Suppressor macrophage treated with lipopolysaccharide for 1 hour (primary cell): ENCODE measurements around the gene WNT2B.

Source experiments
- DNase-seq, 3 donors: peaks; one replicate each; pipeline ENCODE4 v3.0.0-alpha.2; 2020 to 2022

Gene WNT2B

GRCh38 chr1:112505400-112505785 is 3.4 kb upstream of the WNT2B start:
- no peak for DNase-seq

- DNase-seq = no peak
Observed at GRCh38 chr1:112505878-112506277, 2.9 kb upstream of the WNT2B start.

- no peak for DNase-seq
Observed at GRCh38 chr1:112506306-112506705, 2.5 kb upstream of the WNT2B start.

GRCh38 chr1:112506731-112507130 is 2.0 kb upstream of the WNT2B start:
- no peak for DNase-seq

- DNase-seq = no peak
Observed at GRCh38 chr1:112507336-112507735, 1.4 kb upstream of the WNT2B start.

GRCh38 chr1:112507921-112508277 is 866 bp upstream of the WNT2B start:
- peak; percentile 25 to 53 (median 29) for DNase-seq

- peak; percentile 17 to 43 (median 18) for DNase-seq
Observed at GRCh38 chr1:112509005-112509659, 367 bp downstream of the WNT2B start.

- peak in 1 of 3 donors; percentile 6 for DNase-seq
Observed at GRCh38 chr1:112509660-112510178, 954 bp downstream of the WNT2B start.

GRCh38 chr1:112510340-112510739 is 1.6 kb downstream of the WNT2B start:
- DNase-seq = no peak

- DNase-seq = no peak
Observed at GRCh38 chr1:112511897-112512296, 3.1 kb downstream of the WNT2B start.

- no peak for DNase-seq
Observed at GRCh38 chr1:112513112-112513870, 4.5 kb downstream of the WNT2B start.

GRCh38 chr1:112514901-112515300 is 6.1 kb downstream of the WNT2B start:
- DNase-seq = peak in 2 of 3 donors; percentile 18 to 37

- no peak for DNase-seq
Observed at GRCh38 chr1:112515311-112516009, 6.7 kb downstream of the WNT2B start.

- DNase-seq = no peak
Observed at GRCh38 chr1:112516141-112516540, 7.4 kb downstream of the WNT2B start.

- DNase-seq = no peak
Observed at GRCh38 chr1:112517231-112517630, 8.5 kb downstream of the WNT2B start.

GRCh38 chr1:112517646-112518045 is 8.9 kb downstream of the WNT2B start:
- DNase-seq = no peak

GRCh38 chr1:112518186-112518585 is 9.4 kb downstream of the WNT2B start:
- DNase-seq = no peak

GRCh38 chr1:112520166-112520565 is 11.4 kb downstream of the WNT2B start:
- DNase-seq = no peak

- no peak for DNase-seq
Observed at GRCh38 chr1:112522621-112523020, 13.9 kb downstream of the WNT2B start.

GRCh38 chr1:112524251-112524650 is 15.5 kb downstream of the WNT2B start:
- DNase-seq = no peak

- DNase-seq = no peak
Observed at GRCh38 chr1:112524986-112525385, 16.2 kb downstream of the WNT2B start.

- no peak for DNase-seq
Observed at GRCh38 chr1:112527266-112528010, 18.7 kb downstream of the WNT2B start.

GRCh38 chr1:112528076-112528475 is 19.3 kb downstream of the WNT2B start:
- DNase-seq = no peak
